ENCODE data around the gene PIGM.
A peak's percentile ranks its signal among the peaks of the same experiment; 100 is the strongest.

PIGM gene

DNA sequence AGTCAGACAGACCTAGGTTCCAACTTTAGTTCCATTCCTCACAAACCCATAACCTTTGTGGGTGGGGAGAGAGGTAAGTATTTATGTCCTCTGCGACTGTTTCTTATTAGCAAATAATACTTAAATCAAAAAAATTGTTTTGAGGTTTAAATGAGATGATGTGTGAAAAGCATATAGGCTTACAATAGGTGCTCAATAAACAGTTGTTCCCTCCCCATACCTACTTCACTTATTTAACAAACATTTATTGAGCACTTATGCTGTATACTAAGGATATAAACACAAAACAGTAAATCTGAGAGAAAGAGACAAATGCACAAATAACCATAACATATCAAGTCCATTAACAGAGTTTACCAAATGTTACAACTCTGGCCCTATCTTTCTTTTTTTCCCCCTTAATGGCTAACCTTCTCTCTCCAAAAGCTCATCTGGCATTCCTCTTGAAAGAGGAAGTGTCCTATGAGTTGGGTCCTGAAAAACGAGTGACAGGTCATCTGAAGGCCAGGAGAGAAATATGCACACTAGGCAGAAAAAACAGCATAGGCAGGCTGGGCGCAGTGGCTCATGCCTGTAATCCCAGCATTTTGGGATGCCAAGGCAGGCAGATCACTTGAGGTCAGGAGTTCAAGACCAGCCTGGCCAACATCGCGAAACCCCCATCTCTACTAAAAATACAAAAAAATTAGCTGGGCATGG, 10.3 kb downstream of the PIGM start:
- no peak for DNase-seq

- no peak for DNase-seq
Observed at GRCh38 chr1:160020196-160020595, 11.6 kb downstream of the PIGM start.

GRCh38 chr1:160018900-160019299, 12.9 kb downstream of the PIGM start:
- DNase-seq: no peak

DNA sequence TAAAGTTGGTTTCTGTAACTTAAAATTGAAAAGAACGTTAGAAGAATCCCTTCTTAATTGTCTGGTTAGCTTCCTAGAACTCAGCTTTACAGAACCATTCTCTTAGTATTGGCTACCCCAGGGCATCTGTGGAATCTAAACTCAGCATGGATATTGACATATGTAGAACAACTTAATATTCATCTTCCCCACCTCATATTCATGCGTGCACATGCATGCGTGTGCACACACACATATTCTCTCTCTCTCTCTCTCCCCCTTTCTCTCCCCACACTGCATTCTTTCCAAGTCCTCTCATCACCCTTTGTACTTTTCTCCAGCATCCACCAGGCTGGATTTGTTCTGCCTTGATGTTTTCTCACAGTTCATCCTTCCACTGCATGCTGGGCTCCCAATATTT, 13.4 kb downstream of the PIGM start:
- no peak for DNase-seq

- DNase-seq: no peak
Observed at GRCh38 chr1:160017592-160017991, 14.2 kb downstream of the PIGM start.

DNA sequence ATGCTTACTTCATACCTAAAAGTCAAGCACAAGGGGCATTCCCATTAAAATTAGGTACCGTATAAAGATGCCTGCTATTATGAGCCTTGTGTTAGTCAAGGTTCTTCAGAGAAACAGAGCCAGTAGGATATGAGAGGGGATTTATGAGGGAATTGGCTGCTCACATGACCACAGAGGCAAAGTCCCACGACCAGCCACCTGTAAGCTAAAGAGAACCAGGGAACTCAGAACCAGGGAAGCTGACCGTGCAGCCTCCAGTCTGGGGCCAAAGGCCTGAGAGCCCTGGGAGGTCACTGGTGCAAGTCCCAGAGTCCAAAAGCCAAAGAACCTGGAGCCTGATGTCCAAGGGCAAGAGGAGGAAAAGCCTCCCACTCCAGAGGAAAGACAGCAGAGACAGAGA, 20.0 kb downstream of the PIGM start:
- no peak for DNase-seq

DNA sequence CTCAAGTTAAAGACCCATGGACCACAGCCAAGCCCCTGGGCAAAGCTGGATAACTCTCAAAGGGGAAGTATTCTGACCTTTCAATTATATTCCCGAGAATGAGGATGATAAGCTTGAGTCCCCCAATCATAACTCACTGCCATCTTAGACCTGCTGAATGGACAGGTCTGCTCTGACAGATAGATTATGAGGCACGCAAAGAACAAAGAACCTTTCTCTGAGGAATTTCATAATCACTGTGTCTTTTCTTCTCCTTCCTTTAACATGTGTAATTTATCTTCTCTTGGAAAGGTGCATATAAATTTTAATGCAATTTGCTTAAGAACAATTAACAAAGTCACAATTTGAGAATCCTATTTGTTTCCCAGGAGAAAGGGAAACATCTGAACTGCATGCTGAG, 22.0 kb downstream of the PIGM start:
- DNase-seq: no peak

- DNase-seq: no peak
Observed at GRCh38 chr1:160009081-160009480, 22.7 kb downstream of the PIGM start.

GRCh38 chr1:160007577-160008200, 24.1 kb downstream of the PIGM start:
- DNase-seq: no peak

DNA sequence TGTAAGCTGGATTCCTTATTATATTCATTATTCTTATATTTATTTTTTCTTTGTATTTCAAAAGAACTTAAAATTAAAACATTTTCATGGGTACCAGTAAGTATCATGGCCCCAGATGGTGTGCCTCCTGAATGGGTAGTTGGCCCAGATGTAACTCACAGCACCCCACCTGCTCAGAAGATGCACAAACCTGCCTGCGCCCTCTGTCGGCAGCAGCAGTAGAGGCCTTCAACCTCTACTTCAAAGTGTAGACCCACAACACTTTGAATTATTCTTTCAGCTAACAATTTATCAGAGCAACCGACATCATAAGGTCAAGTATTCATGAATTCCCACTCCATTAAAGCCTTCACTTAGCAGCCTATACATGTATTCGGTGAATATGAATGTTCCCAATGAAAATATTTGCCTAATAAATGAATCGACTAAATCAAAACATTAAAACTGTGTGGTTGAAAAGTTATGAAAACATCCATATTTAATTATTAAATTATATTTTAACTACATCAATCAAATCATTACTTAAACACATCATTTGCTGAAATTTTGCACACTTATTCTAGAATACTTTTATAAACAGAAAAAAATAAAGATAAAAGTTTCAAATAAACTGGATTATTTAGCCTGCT, 25.4 kb downstream of the PIGM start:
- peak; percentile 3 to 65 (median 46) for DNase-seq

- no peak for DNase-seq
Observed at GRCh38 chr1:160005070-160005469, 26.7 kb downstream of the PIGM start.

GRCh38 chr1:160004425-160004824, 27.4 kb downstream of the PIGM start:
- DNase-seq: no peak

GRCh38 chr1:160004001-160004400, 27.8 kb downstream of the PIGM start:
- DNase-seq: no peak

- DNase-seq: no peak
Observed at GRCh38 chr1:160001440-160001839, 30.4 kb downstream of the PIGM start.

GRCh38 chr1:159999204-159999603, 32.6 kb downstream of the PIGM start:
- DNase-seq: no peak

DNA sequence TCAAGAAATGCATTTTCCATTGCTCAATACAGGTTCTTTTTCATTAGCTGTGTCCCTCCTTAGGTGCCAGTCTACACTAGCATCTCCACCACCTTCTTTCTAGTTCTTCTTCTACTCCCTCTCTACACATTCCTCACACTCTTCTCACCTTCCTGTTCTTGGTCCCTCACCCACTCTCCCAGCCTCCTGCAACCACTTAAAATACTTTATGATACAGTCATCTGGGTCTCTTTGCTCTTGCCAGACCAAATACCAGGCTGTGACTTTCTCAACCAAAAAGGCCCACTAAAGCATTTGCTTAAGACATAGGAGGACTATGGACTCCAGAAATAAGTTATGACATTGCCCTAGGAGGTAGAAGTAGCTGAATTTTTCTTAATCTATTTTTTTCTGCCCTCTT, 35.1 kb downstream of the PIGM start:
- no peak for DNase-seq

DNA sequence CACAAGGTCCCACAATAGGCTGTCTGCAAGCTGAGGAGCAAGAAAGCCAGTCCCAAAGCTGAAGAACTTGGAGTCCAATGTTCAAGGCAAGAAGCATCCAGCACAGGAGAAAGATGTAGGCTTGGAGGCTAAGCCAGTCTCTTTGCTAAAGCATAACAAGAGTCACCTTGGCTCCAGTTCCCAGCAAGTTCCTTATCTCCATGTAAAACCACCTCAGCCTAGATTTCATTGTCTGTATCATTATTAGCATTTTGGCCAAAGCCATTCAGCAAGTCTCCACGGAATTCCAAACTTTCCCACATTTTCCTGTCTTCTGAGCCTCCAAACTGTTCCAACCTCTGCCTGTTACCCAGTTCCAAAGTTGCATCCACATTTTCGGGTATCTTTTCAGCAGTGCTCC, 36.9 kb downstream of the PIGM start:
- DNase-seq: no peak

GRCh38 chr1:159993911-159994310, 37.9 kb downstream of the PIGM start:
- no peak for DNase-seq

DNA sequence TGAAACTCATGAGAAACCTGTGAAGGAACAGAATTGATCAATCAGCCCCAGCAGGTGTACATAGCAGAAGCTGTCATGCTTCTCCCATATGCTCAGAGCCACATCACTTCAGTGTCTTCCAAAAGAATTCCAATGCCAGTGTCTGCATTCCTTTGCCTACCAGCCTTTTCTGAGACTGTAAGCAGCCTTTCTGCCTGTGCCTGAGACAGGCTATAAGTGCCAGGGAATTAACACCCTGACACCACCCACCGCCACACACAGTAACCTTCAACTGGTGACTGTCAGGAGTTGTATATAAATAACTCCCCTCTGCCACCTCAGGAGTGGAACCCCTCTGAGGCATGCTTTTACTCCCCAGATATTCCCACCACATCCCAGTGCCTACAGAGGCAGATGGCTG, 39.6 kb downstream of the PIGM start:
- DNase-seq: no peak

DNA sequence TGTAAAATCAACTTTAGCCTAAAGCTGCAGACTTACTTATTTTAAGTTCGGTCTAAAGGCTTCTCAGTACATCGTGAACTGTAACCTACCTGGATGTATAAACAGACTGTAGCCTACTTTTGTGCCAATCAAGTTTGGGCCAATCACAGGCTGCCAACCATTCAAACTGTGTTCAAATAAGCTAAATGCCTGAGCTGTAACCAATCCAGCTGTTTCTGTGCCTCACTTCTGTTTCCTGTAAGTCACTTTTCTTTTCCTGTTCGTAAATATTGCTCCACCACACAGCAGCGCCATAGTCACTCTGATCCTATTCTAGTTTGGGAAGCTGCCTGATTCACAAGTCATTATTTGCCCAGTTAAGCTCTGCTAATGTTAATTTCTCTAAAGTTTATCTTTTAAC, 40.3 kb downstream of the PIGM start:
- DNase-seq: no peak

GRCh38 chr1:159990005-159990404, 41.8 kb downstream of the PIGM start:
- no peak for DNase-seq

DNA sequence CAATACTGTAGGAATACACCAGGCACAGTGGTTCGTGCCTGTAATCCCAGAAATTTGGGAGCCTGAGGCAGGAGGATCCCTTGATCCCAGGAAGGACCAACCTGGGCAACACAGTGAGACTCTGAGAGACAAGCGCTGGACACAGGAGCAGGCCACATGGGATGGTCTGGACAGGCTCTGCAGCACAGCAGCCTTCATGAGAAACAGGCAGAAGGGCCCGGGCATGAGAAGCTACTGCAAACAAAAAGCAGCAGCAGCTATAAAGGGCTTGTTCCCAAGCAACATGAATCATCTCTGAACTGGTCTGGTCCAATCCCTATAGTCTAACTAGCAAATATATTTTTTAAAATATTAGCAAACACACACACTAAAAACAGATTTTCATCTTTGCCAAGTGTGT, 42.2 kb downstream of the PIGM start:
- DNase-seq: no peak

DNA sequence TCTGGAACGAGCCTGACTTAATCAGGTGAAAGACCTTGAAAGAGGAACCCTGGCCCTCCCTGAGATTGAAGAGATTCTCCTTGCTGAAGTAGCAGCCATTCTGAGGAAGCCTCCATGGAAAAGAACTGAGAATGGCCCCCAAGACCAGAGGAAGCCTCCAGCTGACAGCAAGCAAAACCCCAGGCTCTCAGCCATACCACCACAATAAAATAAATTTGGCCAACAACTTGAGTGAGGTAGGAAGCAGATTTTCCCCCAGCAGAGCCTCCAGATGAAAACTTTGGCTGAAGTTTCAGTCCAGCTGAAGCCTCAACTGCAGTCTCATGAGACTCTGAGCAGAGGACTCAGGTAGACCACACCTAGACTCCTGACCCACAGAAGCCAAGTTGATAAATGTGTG, 43.8 kb downstream of the PIGM start:
- DNase-seq: no peak

DNA sequence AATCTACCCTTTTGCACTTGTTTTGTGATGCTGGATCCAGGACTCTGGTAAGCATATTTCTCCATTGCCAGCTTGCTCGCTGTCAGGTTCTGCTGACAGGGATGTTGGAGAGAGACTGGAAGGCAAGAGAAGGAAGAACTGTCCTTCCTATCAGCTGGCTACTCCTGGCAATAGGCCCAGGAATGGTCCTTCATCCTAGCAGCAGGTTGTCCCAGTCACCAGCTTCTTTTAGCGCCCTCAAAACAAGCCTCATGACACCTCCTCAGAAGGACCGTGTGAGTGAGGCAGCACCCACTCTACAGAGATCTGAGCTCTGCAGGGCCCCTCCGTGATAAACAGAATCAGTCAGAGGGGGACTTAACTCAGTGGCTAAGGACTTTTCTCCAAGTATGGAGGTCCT, 44.6 kb downstream of the PIGM start:
- no peak for DNase-seq

- no peak for DNase-seq
Observed at GRCh38 chr1:159986531-159986930, 45.3 kb downstream of the PIGM start.

All from activated naive CD4-positive, alpha-beta T cell (primary cell).